Skeletal muscle tissue (tissue), 4 donors: ENCODE measurements around the gene PLCL2. TPM values are rescaled to one million over a fixed set of nuclear protein-coding genes. Genes with fewer than 3 reads are reported as not detected.

Source experiments
- H3K27ac ChIP-seq: one replicate; pipeline ENCODE4 v1.7.0; 2013; ENCODE audit warnings: mild to moderate bottlenecking, low read depth, low read length, inconsistent platforms
- H3K27me3 ChIP-seq, 3 donors: one replicate each; pipeline ENCODE4 v1.7.0; 2013; ENCODE audit warnings: low read length in 3 of 3; ENCODE audit not compliant: control insufficient read depth in 3 of 3, insufficient read depth in 3 of 3
- H3K36me3 ChIP-seq, 3 donors: one replicate each; pipeline ENCODE4 v1.7.0; 2013; ENCODE audit warnings: low read length in 3 of 3; ENCODE audit not compliant: control insufficient read depth in 3 of 3, insufficient read depth in 3 of 3
- H3K4me1 ChIP-seq, 3 donors: one replicate each; pipeline ENCODE4 v1.7.0; 2013; ENCODE audit warnings: low read length in 3 of 3, mild to moderate bottlenecking in 3 of 3; ENCODE audit not compliant: control insufficient read depth in 3 of 3, insufficient read depth in 3 of 3
- H3K4me3 ChIP-seq, 3 donors: one replicate each; pipeline ENCODE4 v1.7.0; 2013; ENCODE audit warnings: low read length in 3 of 3
- H3K9ac ChIP-seq, 3 donors: one replicate each; pipeline ENCODE4 v1.7.0; 2013; ENCODE audit warnings: low read length in 3 of 3, mild to moderate bottlenecking in 3 of 3, moderate library complexity in 2 of 3, low read depth in 1 of 3
- H3K9me3 ChIP-seq, 3 donors: one replicate each; pipeline ENCODE4 v1.7.0; 2013; ENCODE audit warnings: low read length in 3 of 3; ENCODE audit not compliant: control insufficient read depth in 3 of 3
- total RNA-seq: library from RNA; depleted of rRNA; stranded (reverse); fragments of >200 nt; gene quantifications from one replicate; pipeline ENCODE4 v1.2.3, GENCODE V29; 2014
- donor health status: Osteomylitis.

Gene PLCL2
- total RNA-seq, 1 donor from 2014 or later = 83.5 TPM

DNA sequence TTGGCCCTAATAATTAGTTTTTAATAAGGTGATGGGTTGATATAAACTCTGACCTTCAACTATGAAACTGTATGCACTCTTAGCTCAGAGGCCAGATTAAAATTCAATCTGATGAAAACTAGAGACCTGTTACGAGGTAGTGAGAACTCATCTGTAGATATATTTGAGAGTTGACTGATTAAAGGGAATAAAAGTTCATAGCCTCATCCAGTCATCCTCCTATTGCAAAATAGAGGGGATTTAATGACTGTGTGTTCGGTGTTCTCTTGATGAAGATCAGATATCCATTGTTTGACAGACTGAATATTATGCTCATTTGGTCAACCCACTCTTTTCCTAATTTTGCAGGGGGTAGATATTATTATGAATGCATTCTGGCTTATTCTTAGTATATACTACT is 23.3 kb upstream of the PLCL2 start:
- H3K27me3 ChIP-seq = no peaks in the 10 kb centered on the region
- H3K4me1 ChIP-seq = peaks cover 0 to 12% (median 0%) of the 10 kb centered on the region in 3 donors
- H3K4me3 ChIP-seq = no peak overlapping the region
- H3K9ac ChIP-seq = no peak overlapping the region
- H3K9me3 ChIP-seq = no peaks in the 10 kb centered on the region
- peaks cover 0 to 4% (median 0%) of the 10 kb centered on the region in 3 donors for H3K36me3 ChIP-seq
- no peak overlapping the region for H3K27ac ChIP-seq

DNA sequence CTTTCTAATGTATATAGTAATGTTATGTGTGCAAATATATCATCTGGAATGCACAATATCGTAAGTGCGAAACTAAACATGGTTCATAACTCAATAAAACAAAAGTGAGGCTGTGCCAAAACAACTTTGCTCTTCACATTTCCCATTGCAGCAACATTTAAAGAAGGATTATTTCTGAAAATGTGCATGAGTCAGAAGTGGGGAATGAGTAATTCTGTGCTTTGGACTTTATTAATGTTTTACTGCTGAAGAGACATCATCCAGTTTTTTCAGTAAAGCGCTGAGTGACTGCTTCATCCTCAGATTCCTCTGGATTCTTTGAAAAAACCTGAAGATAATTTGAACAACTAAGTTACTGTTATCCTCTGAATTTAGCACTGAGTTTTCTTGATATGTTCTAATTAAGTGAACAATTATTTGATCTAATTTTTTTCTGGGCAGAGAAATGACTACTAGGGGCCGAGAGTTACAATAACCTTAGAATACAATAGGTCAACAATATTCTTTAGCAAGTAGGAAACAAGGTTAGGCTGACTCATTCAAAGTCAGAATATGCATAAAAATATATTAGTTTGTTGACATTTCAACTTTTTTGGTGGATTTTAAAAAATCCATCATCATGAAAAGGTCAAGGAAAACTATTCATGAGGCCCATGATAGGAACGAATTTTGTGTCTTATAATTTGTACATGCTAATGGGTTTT is 20.0 kb upstream of the PLCL2 start:
- Histone ChIP-seq H3K4me1 (peaks cover 0 to 15% (median 2%) of the 10 kb centered on the region in 3 donors), H3K4me3 (no peak overlapping the region), H3K9ac (no peak overlapping the region), H3K36me3 (peaks cover 0 to 4% (median 0%) of the 10 kb centered on the region in 3 donors), H3K27me3 (no peaks in the 10 kb centered on the region), H3K9me3 (no peaks in the 10 kb centered on the region), H3K27ac (no peak overlapping the region)

- peaks cover 0 to 12% (median 2%) of the 10 kb centered on the region in 3 donors for H3K4me1 ChIP-seq
- no peaks in the 10 kb centered on the region for H3K9me3 ChIP-seq
- peaks cover 0 to 4% (median 0%) of the 10 kb centered on the region in 3 donors for H3K36me3 ChIP-seq
- no peak overlapping the region for H3K27ac ChIP-seq
- no peaks in the 10 kb centered on the region for H3K27me3 ChIP-seq
- H3K9ac ChIP-seq = no peak overlapping the region
- H3K4me3 ChIP-seq = no peak overlapping the region
Observed at GRCh38 chr3:16865335-16865734, 19.4 kb upstream of the PLCL2 start.

GRCh38 chr3:16866571-16866970 is 18.2 kb upstream of the PLCL2 start:
- Histone ChIP-seq H3K9me3 (no peaks in the 10 kb centered on the region), H3K4me3 (no peak overlapping the region), H3K4me1 (peaks cover 0 to 12% (median 2%) of the 10 kb centered on the region in 3 donors), H3K27ac (no peak overlapping the region), H3K36me3 (peaks cover 0 to 4% (median 0%) of the 10 kb centered on the region in 3 donors), H3K9ac (no peak overlapping the region), H3K27me3 (no peaks in the 10 kb centered on the region)

DNA sequence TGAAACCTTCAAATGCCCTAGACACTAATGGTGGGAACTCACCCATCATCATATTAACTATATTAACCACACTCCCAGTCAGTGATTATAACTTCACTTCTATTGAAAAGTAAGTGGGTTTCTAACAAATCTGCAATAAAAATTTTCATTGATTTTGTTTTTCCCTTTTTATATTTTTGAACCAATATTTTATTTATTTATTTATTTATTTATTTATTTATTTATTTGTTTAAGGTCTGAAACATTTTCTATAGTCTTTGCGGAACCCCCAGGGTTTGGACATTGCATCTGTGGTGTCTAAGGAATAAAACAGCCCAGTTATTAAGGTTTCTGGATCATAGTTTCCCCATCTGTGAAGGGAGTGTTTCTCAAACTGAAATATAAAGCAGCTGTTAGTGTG is 16.2 kb upstream of the PLCL2 start:
- no peaks in the 10 kb centered on the region for H3K9me3 ChIP-seq

GRCh38 chr3:16869261-16870005 is 15.3 kb upstream of the PLCL2 start:
- Histone ChIP-seq H3K27ac (no peak overlapping the region), H3K9ac (no peak overlapping the region), H3K4me1 (peaks cover 0 to 21% (median 4%) of the 10 kb centered on the region in 3 donors), H3K9me3 (no peaks in the 10 kb centered on the region), H3K36me3 (no peaks in the 10 kb centered on the region), H3K27me3 (no peaks in the 10 kb centered on the region), H3K4me3 (no peak overlapping the region)

More for the DNA sequence above, 16.2 kb upstream of the PLCL2 start:
- Histone ChIP-seq H3K36me3 (peaks cover 0 to 4% (median 0%) of the 10 kb centered on the region in 3 donors), H3K27me3 (no peaks in the 10 kb centered on the region), H3K4me3 (no peak overlapping the region), H3K4me1 (peaks cover 0 to 19% (median 2%) of the 10 kb centered on the region in 3 donors), H3K27ac (no peak overlapping the region), H3K9ac (no peak overlapping the region)

DNA sequence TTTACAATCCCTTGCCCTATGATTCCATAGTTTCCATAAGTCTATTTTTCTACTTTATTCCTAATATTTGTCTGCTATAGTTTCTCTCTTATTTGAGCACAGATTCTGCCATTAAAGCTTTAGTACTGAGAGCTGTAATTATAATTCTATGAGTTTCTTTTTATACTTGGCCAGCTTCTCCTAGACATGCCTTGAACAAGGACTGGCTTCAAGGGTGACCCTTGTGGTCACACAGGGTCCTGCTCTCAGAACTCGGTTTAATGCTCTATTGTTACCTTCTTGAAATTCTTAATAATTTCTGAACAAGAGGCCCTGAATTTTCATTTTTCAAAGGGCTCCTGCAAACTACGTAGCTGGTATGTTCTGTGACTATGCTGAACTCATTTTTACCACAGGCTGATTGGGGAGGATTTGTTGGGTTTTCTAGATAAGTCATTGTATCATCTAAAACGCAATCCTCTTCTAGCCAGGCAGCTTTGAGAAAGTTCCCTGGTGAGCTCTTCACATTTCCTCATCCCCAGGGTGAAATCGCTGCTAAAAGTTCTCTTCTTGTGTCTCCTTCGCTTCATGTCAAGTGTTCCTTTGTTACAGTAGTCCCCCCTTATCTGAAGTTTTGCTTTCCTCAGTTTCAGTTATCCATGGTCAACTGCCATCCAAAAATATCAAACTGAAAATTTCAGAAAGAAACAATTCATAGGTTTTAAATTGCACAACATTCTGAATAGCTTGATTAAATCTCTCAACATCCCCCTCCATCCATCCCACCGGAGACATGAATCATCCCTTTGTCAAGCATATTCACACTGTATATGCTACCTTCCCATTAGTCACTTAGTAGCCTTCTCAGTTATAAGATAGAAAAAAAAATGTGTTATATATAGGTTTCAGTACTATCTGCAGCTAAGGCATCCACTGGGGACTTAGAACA is 12.6 kb upstream of the PLCL2 start:
- Histone ChIP-seq H3K9me3 (no peaks in the 10 kb centered on the region), H3K27me3 (no peaks in the 10 kb centered on the region), H3K36me3 (no peaks in the 10 kb centered on the region), H3K27ac (no peak overlapping the region), H3K4me3 (no peak overlapping the region), H3K9ac (no peak overlapping the region), H3K4me1 (peaks cover 6 to 22% (median 14%) of the 10 kb centered on the region in 3 donors)

DNA sequence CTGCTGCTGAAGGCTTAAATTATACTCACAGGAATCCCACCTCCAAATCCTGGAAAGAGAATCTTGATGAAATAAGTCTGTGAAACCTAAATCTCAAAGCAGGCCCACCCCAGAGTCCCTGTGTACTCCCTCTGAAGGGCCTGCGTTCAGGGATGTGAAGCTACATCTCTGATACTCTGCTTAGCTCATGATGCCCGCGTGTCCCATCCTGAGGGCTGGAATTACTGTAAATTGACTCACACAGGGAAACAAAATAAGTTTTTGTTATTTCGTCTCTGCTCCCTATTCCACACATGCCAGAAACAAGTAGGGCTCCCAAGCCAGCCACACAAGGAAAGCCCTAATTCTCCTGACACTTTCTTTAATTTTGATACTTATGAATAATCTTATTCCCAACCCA is 10.9 kb upstream of the PLCL2 start:
- Histone ChIP-seq H3K4me3 (no peak overlapping the region), H3K4me1 (peaks cover 6 to 22% (median 14%) of the 10 kb centered on the region in 3 donors), H3K9me3 (no peaks in the 10 kb centered on the region), H3K27ac (no peak overlapping the region), H3K9ac (no peak overlapping the region), H3K27me3 (no peaks in the 10 kb centered on the region), H3K36me3 (no peaks in the 10 kb centered on the region)

GRCh38 chr3:16875876-16876550 is 8.7 kb upstream of the PLCL2 start:
- H3K9me3 ChIP-seq = no peaks in the 10 kb centered on the region
- peaks cover 6 to 27% (median 14%) of the 10 kb centered on the region in 3 donors for H3K4me1 ChIP-seq
- no peaks in the 10 kb centered on the region for H3K36me3 ChIP-seq
- no peak overlapping the region for H3K4me3 ChIP-seq
- no peaks in the 10 kb centered on the region for H3K27me3 ChIP-seq
- H3K9ac ChIP-seq = no peak overlapping the region
- H3K27ac ChIP-seq = no peak overlapping the region
